HEK293 (cell line): ENCODE measurements around the gene INPP5F.

Source experiments
- CTCF ChIA-PET: fragments of 350-600 bp; formaldehyde crosslinking; extraction: SDS; loops from one replicate; lab custom pipeline; 2021; ENCODE audit warnings: antibody characterized with exemption; lab: Yijun Ruan, JAX
- POLR2A ChIA-PET: fragments of 300-600 bp; formaldehyde crosslinking; extraction: SDS; loops from one replicate; lab custom pipeline; 2020; ENCODE audit warnings: antibody characterized with exemption, inconsistent platforms; lab: Yijun Ruan, JAX
- H3K27ac ChIP-seq: fragments of 200-500 bp; sonication (Bioruptor generic); 2 replicates; pipeline ENCODE4 v1.5.1; 2014; ENCODE audit warnings: low read depth, low read length, control low read depth, inconsistent platforms; ENCODE audit errors: extremely low read depth
- H3K36me3 ChIP-seq, 2 experiments: fragments of 200-500 bp in 1 of 2; sonication (Bioruptor generic) in 1 of 2; 1 replicate in 1 of 2; 2 replicates in 1 of 2; pipeline ENCODE4 v1.5.1; 2014 to 2017; ENCODE audit warnings: inconsistent platforms in 2 of 2, low read length in 2 of 2; ENCODE audit not compliant: control insufficient read depth in 2 of 2, insufficient read depth in 1 of 2
- H3K4me1 ChIP-seq: fragments of 200-500 bp; sonication (Bioruptor generic); 2 replicates; pipeline ENCODE4 v1.5.1; 2014; ENCODE audit warnings: mild to moderate bottlenecking, low read length, inconsistent platforms; ENCODE audit not compliant: control insufficient read depth, insufficient read depth
- H3K4me3 ChIP-seq: 2 replicates; pipeline ENCODE4 v1.5.1; 2011; ENCODE audit warnings: low read depth, mild to moderate bottlenecking, control low read depth, low read length, moderate library complexity
- H3K9me3 ChIP-seq: fragments of 200-500 bp; sonication (Bioruptor generic); 2 replicates; pipeline ENCODE4 v1.5.1; 2014; ENCODE audit warnings: low read depth, low read length, inconsistent platforms; ENCODE audit not compliant: control insufficient read depth, insufficient read depth
- GLIS2 ChIP-seq: fragments of 450-650 bp; formaldehyde crosslinking; IDR thresholded peaks from 2 replicates; pipeline ENCODE4 v1.5.1; 2016; ENCODE audit warnings: missing biosample characterization, missing genetic modification characterization
- KLF9 ChIP-seq: fragments of 450-650 bp; formaldehyde crosslinking; IDR thresholded peaks from 2 replicates; pipeline ENCODE4 v1.5.1; 2016; ENCODE audit warnings: missing biosample characterization, missing genetic modification characterization, low read depth
- MYNN ChIP-seq: fragments of 450-650 bp; formaldehyde crosslinking; IDR thresholded peaks from 2 replicates; pipeline ENCODE4 v1.5.1; 2016; ENCODE audit warnings: missing biosample characterization, missing genetic modification characterization, borderline replicate concordance
- PRDM1 ChIP-seq: fragments of 450-650 bp; formaldehyde crosslinking; IDR thresholded peaks from 2 replicates; pipeline ENCODE4; 2016; ENCODE audit warnings: missing biosample characterization, missing genetic modification characterization
- SETDB1 ChIP-seq: IDR thresholded peaks from one replicate; pipeline ENCODE4 v1.6.1; 2017; ENCODE audit warnings: mild to moderate bottlenecking, low read length, moderate library complexity, mixed read lengths; ENCODE audit not compliant: insufficient read length
- ZNF146 ChIP-seq: fragments of 450-650 bp; formaldehyde crosslinking; IDR thresholded peaks from 2 replicates; pipeline ENCODE4 v1.5.1; 2016; ENCODE audit warnings: missing biosample characterization, missing genetic modification characterization
- ZNF311 ChIP-seq: fragments of 450-650 bp; formaldehyde crosslinking; IDR thresholded peaks from 2 replicates; pipeline ENCODE4 v1.5.1; 2017; ENCODE audit warnings: missing biosample characterization, missing genetic modification characterization, borderline replicate concordance
- ZNF560 ChIP-seq: fragments of 450-650 bp; formaldehyde crosslinking; IDR thresholded peaks from 2 replicates; pipeline ENCODE4 v1.5.1; 2017; ENCODE audit warnings: missing biosample characterization, missing genetic modification characterization, borderline replicate concordance
- ZNF585B ChIP-seq: fragments of 450-650 bp; formaldehyde crosslinking; IDR thresholded peaks from 2 replicates; pipeline ENCODE4 v1.5.1; 2016; ENCODE audit warnings: missing biosample characterization, missing genetic modification characterization
- TF ChIP-seq, protein P1 (sequence below): fragments of 450-650 bp; formaldehyde crosslinking; IDR thresholded peaks from 2 replicates; pipeline ENCODE4 v1.5.1; 2016; ENCODE audit warnings: missing biosample characterization, missing genetic modification characterization
- TF ChIP-seq, protein P2 (sequence below): fragments of 450-650 bp; formaldehyde crosslinking; IDR thresholded peaks from 2 replicates; pipeline ENCODE4 v1.5.1; 2016; ENCODE audit warnings: missing biosample characterization, missing genetic modification characterization
- TF ChIP-seq, protein P3 (sequence below): fragments of 450-650 bp; formaldehyde crosslinking; IDR thresholded peaks from 2 replicates; pipeline ENCODE4 v1.5.1; 2016; ENCODE audit warnings: missing biosample characterization, missing genetic modification characterization
- TF ChIP-seq, protein P4 (sequence below): fragments of 450-650 bp; formaldehyde crosslinking; IDR thresholded peaks from 2 replicates; pipeline ENCODE4 v1.5.1; 2016; ENCODE audit warnings: missing biosample characterization, missing genetic modification characterization
- TF ChIP-seq, protein P5 (sequence below): fragments of 450-650 bp; formaldehyde crosslinking; IDR thresholded peaks from 2 replicates; pipeline ENCODE4 v1.5.1; 2016; ENCODE audit warnings: missing biosample characterization, missing genetic modification characterization
- TF ChIP-seq, protein P6 (sequence below): fragments of 450-650 bp; formaldehyde crosslinking; IDR thresholded peaks from 2 replicates; pipeline ENCODE4 v1.5.1; 2016; ENCODE audit warnings: missing biosample characterization, missing genetic modification characterization, borderline replicate concordance

Gene INPP5F

DNA sequence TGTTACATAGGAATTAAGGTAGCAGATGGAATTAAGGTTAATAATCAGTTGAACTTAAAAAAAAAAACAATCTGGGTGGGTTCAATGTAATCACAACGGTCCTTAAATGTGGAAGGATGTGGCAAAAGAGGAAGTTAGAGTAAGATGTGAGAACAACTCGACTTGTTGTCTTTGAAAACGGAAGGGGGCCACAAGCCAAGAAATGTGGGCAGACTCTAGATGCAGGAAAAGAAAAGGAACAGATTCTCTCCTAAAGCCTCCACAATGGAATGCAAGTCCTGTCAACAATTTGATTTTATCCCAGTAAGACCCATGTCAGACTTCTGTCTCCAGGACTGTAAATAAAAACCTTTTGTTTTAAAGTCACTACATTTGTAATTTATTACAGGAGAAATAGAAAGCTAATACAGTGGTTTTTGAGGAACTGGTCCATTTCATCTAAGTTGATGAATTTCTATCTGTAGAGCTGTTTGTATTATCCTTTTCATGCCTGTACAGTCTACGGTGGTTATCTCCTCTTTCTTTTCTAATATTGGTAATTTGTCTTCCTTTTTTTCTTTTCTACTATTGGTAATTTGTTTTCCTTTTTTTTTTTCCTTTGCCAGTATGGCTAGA, 138.2 kb downstream of the INPP5F start:
- TF ChIP-seq ZNF311, result no peak
- no peak for TF ChIP-seq MYNN
- TF ChIP-seq, protein P1, sequence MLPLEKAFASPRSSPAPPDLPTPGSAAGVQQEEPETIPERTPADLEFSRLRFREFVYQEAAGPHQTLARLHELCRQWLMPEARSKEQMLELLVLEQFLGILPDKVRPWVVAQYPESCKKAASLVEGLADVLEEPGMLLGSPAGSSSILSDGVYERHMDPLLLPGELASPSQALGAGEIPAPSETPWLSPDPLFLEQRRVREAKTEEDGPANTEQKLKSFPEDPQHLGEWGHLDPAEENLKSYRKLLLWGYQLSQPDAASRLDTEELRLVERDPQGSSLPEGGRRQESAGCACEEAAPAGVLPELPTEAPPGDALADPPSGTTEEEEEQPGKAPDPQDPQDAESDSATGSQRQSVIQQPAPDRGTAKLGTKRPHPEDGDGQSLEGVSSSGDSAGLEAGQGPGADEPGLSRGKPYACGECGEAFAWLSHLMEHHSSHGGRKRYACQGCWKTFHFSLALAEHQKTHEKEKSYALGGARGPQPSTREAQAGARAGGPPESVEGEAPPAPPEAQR (tag by site-specific recombination), result no peak
- TF ChIP-seq, protein P2, sequence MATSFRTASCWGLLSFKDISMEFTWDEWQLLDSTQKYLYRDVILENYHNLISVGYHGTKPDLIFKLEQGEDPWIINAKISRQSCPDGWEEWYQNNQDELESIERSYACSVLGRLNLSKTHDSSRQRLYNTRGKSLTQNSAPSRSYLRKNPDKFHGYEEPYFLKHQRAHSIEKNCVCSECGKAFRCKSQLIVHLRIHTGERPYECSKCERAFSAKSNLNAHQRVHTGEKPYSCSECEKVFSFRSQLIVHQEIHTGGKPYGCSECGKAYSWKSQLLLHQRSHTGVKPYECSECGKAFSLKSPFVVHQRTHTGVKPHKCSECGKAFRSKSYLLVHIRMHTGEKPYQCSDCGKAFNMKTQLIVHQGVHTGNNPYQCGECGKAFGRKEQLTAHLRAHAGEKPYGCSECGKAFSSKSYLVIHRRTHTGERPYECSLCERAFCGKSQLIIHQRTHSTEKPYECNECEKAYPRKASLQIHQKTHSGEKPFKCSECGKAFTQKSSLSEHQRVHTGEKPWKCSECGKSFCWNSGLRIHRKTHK (tag by site-specific recombination), result no peak
- TF ChIP-seq, protein P3, sequence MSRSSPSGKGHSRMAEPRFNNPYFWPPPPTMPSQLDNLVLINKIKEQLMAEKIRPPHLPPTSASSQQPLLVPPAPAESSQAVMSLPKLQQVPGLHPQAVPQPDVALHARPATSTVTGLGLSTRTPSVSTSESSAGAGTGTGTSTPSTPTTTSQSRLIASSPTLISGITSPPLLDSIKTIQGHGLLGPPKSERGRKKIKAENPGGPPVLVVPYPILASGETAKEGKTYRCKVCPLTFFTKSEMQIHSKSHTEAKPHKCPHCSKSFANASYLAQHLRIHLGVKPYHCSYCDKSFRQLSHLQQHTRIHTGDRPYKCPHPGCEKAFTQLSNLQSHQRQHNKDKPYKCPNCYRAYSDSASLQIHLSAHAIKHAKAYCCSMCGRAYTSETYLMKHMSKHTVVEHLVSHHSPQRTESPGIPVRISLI (tag by site-specific recombination), result no peak
- TF ChIP-seq, protein P4, sequence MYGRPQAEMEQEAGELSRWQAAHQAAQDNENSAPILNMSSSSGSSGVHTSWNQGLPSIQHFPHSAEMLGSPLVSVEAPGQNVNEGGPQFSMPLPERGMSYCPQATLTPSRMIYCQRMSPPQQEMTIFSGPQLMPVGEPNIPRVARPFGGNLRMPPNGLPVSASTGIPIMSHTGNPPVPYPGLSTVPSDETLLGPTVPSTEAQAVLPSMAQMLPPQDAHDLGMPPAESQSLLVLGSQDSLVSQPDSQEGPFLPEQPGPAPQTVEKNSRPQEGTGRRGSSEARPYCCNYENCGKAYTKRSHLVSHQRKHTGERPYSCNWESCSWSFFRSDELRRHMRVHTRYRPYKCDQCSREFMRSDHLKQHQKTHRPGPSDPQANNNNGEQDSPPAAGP (tag by site-specific recombination), result no peak
- TF ChIP-seq, protein P5, sequence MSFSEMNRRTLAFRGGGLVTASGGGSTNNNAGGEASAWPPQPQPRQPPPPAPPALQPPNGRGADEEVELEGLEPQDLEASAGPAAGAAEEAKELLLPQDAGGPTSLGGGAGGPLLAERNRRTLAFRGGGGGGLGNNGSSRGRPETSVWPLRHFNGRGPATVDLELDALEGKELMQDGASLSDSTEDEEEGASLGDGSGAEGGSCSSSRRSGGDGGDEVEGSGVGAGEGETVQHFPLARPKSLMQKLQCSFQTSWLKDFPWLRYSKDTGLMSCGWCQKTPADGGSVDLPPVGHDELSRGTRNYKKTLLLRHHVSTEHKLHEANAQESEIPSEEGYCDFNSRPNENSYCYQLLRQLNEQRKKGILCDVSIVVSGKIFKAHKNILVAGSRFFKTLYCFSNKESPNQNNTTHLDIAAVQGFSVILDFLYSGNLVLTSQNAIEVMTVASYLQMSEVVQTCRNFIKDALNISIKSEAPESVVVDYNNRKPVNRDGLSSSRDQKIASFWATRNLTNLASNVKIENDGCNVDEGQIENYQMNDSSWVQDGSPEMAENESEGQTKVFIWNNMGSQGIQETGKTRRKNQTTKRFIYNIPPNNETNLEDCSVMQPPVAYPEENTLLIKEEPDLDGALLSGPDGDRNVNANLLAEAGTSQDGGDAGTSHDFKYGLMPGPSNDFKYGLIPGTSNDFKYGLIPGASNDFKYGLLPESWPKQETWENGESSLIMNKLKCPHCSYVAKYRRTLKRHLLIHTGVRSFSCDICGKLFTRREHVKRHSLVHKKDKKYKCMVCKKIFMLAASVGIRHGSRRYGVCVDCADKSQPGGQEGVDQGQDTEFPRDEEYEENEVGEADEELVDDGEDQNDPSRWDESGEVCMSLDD (tag by site-specific recombination), result no peak
- TF ChIP-seq PRDM1 (tag by site-specific recombination), result peak; percentile 71; the same call in 1 of the 2 replicates
- TF ChIP-seq GLIS2 (tag by site-specific recombination), result no peak
- no peak for TF ChIP-seq ZNF585B (tag by site-specific recombination)
- no peak for TF ChIP-seq KLF9 (tag by site-specific recombination)
- TF ChIP-seq SETDB1, result peak; percentile 84
- TF ChIP-seq ZNF560 (tag by site-specific recombination), result no peak
- TF ChIP-seq, protein P6, sequence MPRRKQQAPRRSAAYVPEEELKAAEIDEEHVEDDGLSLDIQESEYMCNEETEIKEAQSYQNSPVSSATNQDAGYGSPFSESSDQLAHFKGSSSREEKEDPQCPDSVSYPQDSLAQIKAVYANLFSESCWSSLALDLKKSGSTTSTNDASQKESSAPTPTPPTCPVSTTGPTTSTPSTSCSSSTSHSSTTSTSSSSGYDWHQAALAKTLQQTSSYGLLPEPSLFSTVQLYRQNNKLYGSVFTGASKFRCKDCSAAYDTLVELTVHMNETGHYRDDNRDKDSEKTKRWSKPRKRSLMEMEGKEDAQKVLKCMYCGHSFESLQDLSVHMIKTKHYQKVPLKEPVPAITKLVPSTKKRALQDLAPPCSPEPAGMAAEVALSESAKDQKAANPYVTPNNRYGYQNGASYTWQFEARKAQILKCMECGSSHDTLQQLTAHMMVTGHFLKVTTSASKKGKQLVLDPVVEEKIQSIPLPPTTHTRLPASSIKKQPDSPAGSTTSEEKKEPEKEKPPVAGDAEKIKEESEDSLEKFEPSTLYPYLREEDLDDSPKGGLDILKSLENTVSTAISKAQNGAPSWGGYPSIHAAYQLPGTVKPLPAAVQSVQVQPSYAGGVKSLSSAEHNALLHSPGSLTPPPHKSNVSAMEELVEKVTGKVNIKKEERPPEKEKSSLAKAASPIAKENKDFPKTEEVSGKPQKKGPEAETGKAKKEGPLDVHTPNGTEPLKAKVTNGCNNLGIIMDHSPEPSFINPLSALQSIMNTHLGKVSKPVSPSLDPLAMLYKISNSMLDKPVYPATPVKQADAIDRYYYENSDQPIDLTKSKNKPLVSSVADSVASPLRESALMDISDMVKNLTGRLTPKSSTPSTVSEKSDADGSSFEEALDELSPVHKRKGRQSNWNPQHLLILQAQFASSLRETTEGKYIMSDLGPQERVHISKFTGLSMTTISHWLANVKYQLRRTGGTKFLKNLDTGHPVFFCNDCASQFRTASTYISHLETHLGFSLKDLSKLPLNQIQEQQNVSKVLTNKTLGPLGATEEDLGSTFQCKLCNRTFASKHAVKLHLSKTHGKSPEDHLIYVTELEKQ (tag by site-specific recombination), result no peak
- no peak for TF ChIP-seq ZNF146 (tag by site-specific recombination)
- Histone ChIP-seq H3K9me3 (no peaks in the 10 kb centered on the region), H3K36me3 (peaks cover 9 to 14% of the 10 kb centered on the region in 2 experiments; a peak in 2 of 3 replicates), H3K4me3 (no peak overlapping the region), H3K27ac (no peak overlapping the region), H3K4me1 (peaks cover 14% of the 10 kb centered on the region)
- POLR2A ChIA-PET, result interaction anchor here (0.5 to 2.0 kb wide), 4 partner anchors 8 to 138 kb away, joined by 3 to 6 read pairs (median 4); partner anchors contain the start of genes INPP5F and MCMBP
- CTCF ChIA-PET, result interaction anchor here (1.0 to 1.4 kb wide), 3 partner anchors 113 to 256 kb away, joined by 3 to 11 read pairs (median 6); no protein-coding TSS in a partner anchor
